HG02571 (cell line): Measurements from ENCODE around the gene PSMC5.
A peak's percentile ranks its signal among the peaks of the same experiment; 100 is the strongest.
"Not testable (repeated sequence)": the region's sequence is repeated elsewhere in the genome, so short reads cannot be mapped to it uniquely, and the experiment has no call there.

Source experiments
- ATAC-seq: cut with Tn5 transposase; IDR thresholded peaks from one replicate; pipeline ENCODE4 v1.9.1; 2021; ENCODE audit warnings: mild to moderate bottlenecking, moderate library complexity; ENCODE audit not compliant: unreplicated experiment

The PSMC5 gene

GRCh38 chr17:63838631-63839171 is 11.5 kb downstream of the PSMC5 start:
- ATAC-seq, result no peak

- no peak for ATAC-seq
Observed at GRCh38 chr17:63840591-63841349, 13.5 kb downstream of the PSMC5 start.

DNA sequence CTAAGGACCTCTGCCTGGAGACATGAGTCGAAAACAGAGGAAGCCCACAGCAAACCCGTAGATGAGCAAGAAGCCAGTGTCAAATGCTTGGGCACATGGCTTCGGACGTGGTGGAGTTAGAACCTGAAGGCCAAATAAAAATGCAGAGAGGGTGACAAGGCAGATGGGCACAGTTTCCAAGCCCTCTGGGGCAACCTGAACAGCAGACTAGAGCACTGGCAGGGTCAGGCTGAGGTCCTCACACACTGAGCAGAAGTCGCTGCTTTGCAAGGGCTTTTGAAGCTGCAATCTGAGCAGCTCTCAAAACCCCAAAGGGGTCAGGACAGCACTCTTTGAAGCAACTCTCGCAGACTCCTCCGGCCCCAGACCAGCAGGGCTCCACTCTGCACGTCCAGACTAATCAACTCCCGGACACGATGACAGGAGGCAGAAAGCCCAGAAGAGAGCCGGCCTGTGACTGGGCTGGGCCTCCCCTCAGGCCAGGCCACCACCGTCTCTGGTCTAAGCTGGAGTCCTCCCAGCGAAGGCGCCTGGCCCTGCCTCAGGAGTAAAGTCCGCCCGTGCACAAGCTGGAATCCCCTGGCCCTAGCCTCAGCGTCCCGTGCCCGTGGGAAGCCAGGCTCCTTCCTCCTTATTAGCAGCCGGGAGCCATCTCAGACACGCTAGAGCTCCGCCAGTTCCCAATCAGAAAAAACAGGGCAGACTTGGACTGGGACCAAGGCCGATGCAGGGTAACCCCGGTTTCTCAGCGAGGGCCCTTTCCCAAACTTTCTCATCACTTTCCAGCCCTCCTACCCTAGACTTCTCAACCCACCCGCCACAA is 14.3 kb downstream of the PSMC5 start:
- ATAC-seq, result no peak

DNA sequence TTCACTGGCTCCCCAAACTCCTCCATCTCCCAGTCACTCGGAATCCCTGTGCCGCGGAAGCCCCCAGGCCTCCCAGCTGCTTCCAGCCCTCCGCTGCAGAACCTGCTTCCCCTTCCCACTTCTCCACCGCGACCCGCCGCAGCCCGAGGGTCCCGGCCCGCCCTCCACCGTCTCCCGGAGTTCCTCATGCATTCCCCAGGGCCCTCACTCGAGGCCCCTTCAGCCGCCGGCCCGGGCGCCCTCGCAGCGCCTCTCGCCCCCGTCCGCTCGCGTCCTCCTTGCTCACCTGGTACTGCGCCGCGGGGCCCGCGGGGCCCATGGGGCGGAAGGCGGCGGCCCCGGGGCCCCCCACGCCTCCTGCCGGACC is 14.9 kb downstream of the PSMC5 start:
- ATAC-seq, result peak; percentile 18

DNA sequence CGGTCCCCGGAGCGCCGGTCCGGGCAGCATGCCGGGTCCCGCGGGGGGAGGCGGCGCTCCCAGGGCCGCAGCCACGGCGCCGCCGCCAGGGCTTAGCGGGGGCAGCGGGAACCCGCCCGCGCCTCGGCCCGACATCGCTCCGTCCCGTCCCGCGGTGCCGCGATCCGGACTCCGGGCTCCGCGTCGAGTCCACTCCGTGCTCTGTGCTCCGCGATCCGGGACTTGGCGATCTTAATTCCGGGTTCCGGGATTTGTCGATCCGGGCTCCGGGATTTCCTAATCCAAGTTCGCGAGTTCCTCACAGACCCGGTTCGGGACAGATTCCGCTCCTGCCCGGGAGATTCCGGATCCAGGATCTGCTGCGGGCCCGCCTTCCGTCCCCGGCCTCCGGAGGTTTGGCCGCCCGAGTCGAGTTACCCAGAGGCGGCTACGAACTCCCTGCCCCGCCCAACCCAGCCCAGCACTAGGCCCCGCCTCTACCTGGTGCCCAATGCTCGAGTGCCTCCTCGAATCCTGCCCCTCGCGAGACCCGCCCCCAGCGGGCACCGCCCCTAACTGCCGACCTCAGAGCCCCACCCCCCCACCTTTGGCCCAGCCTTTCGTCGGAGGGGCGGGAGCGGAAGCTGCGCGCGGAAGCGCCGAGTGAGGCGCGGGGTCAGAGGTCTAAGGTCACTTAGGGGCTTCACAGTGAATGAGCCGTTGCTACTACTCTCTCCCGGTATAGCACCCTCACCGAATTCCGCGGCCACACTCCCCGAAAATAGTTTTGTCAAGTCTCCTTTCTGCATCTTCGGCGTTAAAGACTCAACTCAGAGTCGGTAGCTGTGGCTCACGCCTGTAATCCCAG is 15.5 kb downstream of the PSMC5 start, which contains the start of gene SMARCD2:
Gene SMARCD2, minus strand, starts transcription at position 146 of the 847 bp plus-strand sequence. Its CDS starts 11 bp downstream, at position 135.
- peak; percentile 77 for ATAC-seq

- ATAC-seq, result not testable (repeated sequence)
Observed at GRCh38 chr17:63843387-63843888, 16.2 kb downstream of the PSMC5 start.

DNA sequence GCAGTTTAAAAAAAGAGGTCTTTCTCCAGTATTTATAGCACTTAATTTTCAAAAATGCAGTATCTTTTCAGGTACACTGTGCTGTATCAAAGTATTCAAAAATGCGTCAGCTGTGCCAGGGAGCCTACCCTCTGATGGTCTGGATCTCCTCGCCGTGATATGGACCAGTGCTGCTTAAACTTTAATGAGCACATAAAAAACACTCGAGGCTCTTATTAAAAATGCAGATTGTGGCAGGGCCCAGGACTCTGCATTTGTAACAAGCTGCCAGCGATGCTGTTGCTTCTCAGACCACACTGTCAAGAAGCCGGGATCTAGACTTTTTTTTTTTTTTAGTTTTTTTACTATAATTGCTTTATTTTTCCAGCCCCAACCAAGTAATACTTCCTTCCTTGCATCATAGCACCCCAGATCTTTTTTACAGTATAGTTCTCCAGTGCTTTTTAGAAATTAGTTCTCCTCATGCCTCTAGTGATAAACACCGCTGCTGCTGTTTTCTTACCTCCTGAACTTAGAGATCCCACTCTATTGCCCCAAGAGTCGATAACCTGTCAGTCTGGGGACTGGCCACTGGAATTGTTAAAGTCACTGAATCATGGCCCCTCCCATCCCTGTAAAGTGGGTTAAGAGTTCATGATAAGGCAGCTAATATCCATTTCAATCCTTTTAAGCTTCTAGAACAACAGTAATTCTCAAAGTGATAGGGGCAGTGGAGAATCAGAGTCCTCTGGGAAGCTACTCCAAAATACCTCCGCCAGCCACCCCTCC is 16.9 kb downstream of the PSMC5 start:
- ATAC-seq, result no peak

- no peak for ATAC-seq
Observed at GRCh38 chr17:63845509-63845908, 18.3 kb downstream of the PSMC5 start.

DNA sequence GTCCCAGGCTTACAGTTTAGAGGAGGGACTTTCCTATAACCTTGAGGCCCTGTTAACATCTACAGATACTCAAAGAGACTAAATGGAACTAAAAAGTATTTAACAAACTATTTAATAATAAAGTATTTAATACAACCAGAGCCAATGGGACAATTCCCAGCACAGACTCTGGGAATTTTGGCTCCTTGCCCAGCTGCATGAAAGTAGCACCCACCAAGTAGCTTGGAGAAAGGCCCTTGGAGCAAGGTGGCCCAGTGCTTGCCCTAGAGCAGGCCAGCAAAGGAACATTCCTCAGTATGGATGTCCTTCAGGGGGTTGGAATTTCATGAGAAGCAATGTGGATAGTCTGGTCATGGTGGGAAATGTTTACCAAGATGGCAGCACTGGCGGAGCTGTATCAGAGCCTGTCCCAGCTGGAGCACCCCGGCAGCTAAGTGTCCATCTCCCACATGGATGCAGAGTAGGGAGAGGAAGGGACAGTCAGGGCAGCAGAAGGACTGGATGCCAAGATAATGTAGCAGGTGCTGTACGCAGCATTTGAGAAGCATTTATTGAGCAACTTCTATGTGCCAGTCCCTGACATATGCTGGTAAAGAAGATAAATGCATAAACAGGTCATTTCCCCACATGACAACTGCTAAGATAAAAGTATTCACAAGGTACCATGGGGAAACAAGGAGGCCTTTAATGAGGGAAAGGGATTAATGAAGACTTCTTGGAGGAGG is 20.5 kb downstream of the PSMC5 start:
- no peak for ATAC-seq

DNA sequence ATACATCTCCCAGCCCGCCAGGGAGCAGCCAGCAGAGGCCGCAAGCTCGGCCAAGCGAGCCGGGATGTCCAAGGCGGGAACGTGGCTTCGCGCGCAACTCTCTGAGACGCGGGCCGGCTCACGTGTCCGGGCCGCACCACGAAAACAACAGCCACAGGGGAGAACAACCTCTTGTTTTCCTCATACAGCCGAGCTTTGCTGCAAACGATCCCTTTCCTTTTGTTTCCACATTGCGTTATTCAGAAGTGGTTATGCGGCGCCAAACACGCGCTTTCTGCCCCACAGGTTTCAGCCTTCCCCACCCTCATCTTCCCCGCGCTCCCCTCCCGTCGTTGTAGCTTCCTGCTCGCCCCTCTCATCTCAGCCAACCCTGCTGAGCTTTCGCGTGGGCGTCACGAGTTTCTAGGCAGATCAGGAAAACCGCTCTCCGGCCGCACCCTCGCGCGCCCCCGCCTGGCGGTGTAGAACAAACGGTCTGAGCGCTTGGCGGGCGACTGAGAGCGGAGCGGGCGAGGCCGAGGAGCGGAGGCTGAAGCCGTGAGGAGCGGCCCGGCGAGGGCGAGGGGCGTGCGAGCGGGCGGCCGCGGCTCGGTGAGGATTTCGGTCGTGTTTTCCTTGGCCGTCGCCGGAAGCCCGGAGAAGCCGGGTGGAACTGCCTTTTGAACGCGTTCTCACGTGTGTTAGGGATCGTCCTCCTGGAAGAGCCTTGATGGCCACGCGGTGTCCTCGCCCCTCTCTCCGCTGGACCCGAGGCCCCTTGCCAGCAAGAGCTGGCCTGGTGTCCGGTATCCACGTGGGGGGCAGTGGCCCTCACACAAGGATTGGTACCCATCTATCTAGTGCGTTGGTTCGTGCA is 21.8 kb downstream of the PSMC5 start:
- peak; percentile 71 for ATAC-seq

DNA sequence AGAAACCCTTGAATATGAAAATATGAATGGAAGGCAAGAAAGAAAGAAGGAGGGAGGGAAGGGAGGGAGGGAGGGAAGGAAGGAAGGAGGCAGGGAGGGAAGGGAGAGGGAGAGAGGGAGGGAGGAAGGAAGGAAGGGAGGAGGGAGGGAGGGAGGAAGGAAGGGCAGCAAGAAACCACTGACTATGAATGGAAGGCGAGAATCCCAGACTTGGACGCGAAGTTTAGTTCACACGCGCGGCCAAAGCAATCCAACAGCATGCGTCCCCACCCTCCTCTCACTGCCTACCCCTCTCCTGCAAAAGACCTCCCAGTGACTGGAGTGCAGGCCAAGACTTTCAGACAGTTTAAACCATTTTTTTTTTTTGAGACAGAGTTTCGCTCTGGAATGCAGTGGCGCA is 23.2 kb downstream of the PSMC5 start:
- no peak for ATAC-seq

- no peak for ATAC-seq
Observed at GRCh38 chr17:63853260-63853659, 26.0 kb downstream of the PSMC5 start.

DNA sequence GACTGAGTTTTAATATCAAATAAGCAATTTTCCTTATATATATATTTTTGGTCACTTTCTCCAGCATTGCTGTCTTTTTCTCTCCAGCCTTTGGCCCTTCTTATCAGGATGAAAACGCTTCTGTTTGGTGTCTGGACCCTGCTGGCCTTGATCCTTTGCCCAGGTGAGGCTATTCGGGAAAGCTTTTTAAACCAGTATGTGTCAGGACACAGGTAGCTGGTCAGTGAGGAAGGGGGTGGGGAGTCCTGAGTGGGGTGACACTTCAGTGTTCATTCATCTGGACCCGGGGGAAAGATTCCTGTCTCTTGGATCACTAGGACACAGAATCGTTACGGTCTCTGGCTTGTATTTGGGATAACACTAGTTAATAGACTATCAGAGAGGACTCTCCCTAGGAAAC is 27.5 kb downstream of the PSMC5 start:
- ATAC-seq, result no peak

DNA sequence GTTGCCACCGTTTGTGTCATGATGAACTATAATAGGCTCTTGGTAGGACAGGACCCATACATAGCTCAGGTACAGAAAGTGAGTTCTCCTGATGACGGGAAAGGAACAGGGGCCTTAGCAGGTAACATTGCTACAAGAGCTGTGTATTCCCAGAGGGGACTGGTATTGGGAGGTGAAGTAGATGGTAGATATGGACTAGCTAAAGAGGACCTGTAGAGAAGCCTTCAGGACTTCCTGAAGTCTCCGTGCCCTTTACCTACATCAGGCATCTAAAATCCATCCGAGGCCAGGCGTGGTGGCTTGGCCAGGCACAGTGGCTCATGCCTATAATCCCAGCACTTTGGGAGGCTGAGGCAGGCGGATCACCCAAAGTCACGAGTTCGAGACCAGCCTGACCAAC is 28.0 kb downstream of the PSMC5 start:
- no peak for ATAC-seq

DNA sequence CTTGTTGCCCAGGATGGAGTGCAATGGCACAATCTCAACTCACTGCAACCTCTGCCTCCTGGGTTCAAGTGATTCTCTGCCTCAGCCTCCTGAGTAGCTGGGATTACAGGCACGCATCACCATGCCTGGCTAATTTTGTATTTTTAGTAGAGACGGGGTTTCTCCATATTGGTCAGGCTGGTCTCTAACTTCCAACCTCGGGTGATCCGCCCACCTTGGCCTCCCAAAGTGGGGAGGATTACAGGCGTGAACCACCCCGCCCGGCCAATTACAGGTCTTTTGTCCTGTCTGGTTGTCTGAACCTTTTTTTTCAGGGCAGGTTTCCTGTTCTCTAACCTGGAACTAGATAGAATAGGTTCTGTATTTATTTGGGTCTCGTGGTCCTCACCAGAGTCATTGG is 29.2 kb downstream of the PSMC5 start:
- ATAC-seq, result not testable (repeated sequence)

DNA sequence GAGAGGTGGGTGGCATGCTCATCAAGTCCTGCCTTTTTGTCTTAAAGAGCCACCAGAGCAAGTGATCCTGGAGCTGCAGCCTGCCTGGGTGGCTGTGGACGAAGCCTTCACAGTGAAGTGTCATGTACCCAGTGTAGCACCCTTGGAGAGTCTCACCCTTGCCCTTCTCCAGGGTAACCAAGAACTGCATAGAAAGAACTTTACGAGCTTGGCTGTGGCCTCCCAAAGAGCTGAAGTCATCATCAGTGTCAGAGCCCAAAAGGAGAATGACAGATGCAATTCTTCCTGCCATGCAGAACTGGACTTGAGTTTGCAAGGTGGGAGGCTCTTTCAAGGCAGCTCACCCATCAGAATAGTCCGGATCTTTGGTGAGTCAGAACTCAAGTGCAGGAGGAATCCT is 32.0 kb downstream of the PSMC5 start:
- ATAC-seq, result no peak

- ATAC-seq, result not testable (repeated sequence)
Observed at GRCh38 chr17:63866625-63867024, 39.4 kb downstream of the PSMC5 start.
